Measurements from ENCODE around the gene DUSP22. TPM values are rescaled to one million over a fixed set of nuclear protein-coding genes. Genes with fewer than 3 reads are reported as not detected.

The DUSP22 gene
- total and polyA plus RNA-seq, 9 of the 15 experiments (the other 6 are each of a cell fraction or from before 2014, with no cell fraction given) = 9.3 to 19.4 (median 11.8) TPM

DNA sequence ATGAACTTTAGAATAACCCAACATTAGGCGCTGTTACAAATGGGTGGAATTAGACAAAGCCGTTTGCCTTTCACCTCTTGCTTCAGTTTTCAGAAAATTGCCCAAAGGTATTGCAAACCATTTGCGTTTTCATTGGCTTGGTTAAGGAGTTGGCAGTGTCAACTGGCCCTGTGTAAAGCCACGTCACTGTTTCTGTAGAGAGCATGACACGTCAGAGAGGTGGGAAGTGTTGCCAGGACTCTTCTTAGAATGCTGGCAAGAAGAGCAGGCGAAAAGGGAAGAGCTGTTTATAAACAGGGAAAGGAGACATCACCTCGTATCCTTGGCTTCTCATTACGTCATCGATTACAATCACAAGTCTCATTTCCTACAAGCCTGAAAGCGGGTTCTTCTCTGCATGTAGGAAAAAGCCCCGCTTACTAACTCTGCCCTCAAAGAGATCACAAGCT lies 95.0 kb downstream of the DUSP22 start (continued):
- TF ChIP-seq, protein P1, sequence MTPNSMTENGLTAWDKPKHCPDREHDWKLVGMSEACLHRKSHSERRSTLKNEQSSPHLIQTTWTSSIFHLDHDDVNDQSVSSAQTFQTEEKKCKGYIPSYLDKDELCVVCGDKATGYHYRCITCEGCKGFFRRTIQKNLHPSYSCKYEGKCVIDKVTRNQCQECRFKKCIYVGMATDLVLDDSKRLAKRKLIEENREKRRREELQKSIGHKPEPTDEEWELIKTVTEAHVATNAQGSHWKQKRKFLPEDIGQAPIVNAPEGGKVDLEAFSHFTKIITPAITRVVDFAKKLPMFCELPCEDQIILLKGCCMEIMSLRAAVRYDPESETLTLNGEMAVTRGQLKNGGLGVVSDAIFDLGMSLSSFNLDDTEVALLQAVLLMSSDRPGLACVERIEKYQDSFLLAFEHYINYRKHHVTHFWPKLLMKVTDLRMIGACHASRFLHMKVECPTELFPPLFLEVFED (CRISPR knock-in tag; conservative IDR thresholded peaks at IDR 0.05) = no peak
- TF ChIP-seq ZNF76 (CRISPR knock-in tag; IDR thresholded peaks at IDR 0.05; ENCODE audit: borderline replicate concordance) (no peak), ARNT (IDR thresholded peaks at IDR 0.05) (no peak), CREM (IDR thresholded peaks at IDR 0.05; ENCODE audit: low read depth) (peak; percentile 43; the same call in 1 of the 2 replicates), FOXK2 (conservative IDR thresholded peaks at IDR 0.05 in 1 of 2, IDR thresholded peaks at IDR 0.05 in 1 of 2; ENCODE audit: low read depth in 2 of 2) (0 out of 4 replicates have a peak, but pooled peaks of 1 of the 2 experiments have one; percentile 27), TAF7 (tag; IDR thresholded peaks at IDR 0.05) (no peak), ATF4 (CRISPR knock-in tag; IDR thresholded peaks at IDR 0.05) (no peak), CBFA2T2 (conservative IDR thresholded peaks at IDR 0.05) (no peak), JUNB (CRISPR knock-in tag; conservative IDR thresholded peaks at IDR 0.05) (peak; percentile 75; the same call in 1 of the 2 replicates)
